Activated CD4-positive, alpha-beta T cell treated with anti-CD3 and anti-CD28 coated beads, Interleukin-2, amount 10 ng/mL, durations not matched to agents 7 days and 5 days (primary cell): ENCODE data around the gene TRIM9. TPM values are rescaled to one million over a fixed set of nuclear protein-coding genes. Genes with fewer than 3 reads are reported as not detected.

ENCODE experiments used
- CTCF ChIA-PET: fragments of 350-600 bp; sonication (Branson Sonifier 250); formaldehyde crosslinking; loops from one replicate; lab custom pipeline; 2021; ENCODE audit warnings: antibody characterized with exemption; lab: Charles Lee
- POLR2A ChIA-PET: fragments of 350-600 bp; sonication (Branson Sonifier 250); formaldehyde crosslinking; loops from one replicate; lab custom pipeline; 2021; ENCODE audit warnings: antibody characterized with exemption; lab: Charles Lee
- DNase-seq: peaks from one replicate; pipeline ENCODE4 v3.0.0-alpha.2; 2020
- H3K27ac Mint-ChIP-seq: one replicate; pipeline ENCODE4 v1.8.0; 2021; ENCODE audit warnings: mild to moderate bottlenecking, moderate library complexity, mixed read lengths
- H3K27me3 Mint-ChIP-seq: one replicate; pipeline ENCODE4 v1.8.0; 2021; ENCODE audit warnings: mixed read lengths
- H3K36me3 Mint-ChIP-seq: one replicate; pipeline ENCODE4 v1.8.0; 2021; ENCODE audit warnings: low read depth, mixed read lengths
- H3K4me1 Mint-ChIP-seq: one replicate; pipeline ENCODE4 v1.8.0; 2021; ENCODE audit warnings: mixed read lengths
- H3K4me3 Mint-ChIP-seq: one replicate; pipeline ENCODE4 v1.8.0; 2021; ENCODE audit warnings: mild to moderate bottlenecking, moderate library complexity, mixed read lengths
- H3K9me3 Mint-ChIP-seq: one replicate; pipeline ENCODE4 v1.8.0; 2021; ENCODE audit warnings: mixed read lengths
- total RNA-seq, 2 experiments: library from RNA; stranded (reverse); gene quantifications; one replicate each; pipeline ENCODE4 v1.2.3, GENCODE V29; 2021

TRIM9 gene
- total RNA-seq, 2 experiments from 2014 or later, result 0.30 to 0.44 TPM

- ChIA-PET CTCF (no interaction called here), POLR2A (no interaction called here)
- Mint-ChIP-seq H3K4me3 (no peak overlapping the region), H3K27ac (no peak overlapping the region), H3K9me3 (no peaks in the 10 kb centered on the region), H3K27me3 (peaks cover 20% of the 10 kb centered on the region), H3K36me3 (no peaks in the 10 kb centered on the region), H3K4me1 (no peaks in the 10 kb centered on the region)
- no peak for DNase-seq
These were observed 166.8 kb downstream of the TRIM9 start for GRCh38 chr14:50928002-50928635.

GRCh38 chr14:50926851-50927386 lies 168.0 kb downstream of the TRIM9 start:
- no peak for DNase-seq
- H3K4me1 Mint-ChIP-seq, result no peaks in the 10 kb centered on the region
- peaks cover 19% of the 10 kb centered on the region for H3K27me3 Mint-ChIP-seq
- POLR2A ChIA-PET, result no interaction called here
- no peak overlapping the region for H3K4me3 Mint-ChIP-seq
- no peak overlapping the region for H3K27ac Mint-ChIP-seq
- no peaks in the 10 kb centered on the region for H3K9me3 Mint-ChIP-seq
- no peaks in the 10 kb centered on the region for H3K36me3 Mint-ChIP-seq
- CTCF ChIA-PET, result no interaction called here

Other genes with a start within 250 kb of the TRIM9 start
- not detected for gene ABHD12B, start 223.1 kb downstream of the TRIM9 start, total RNA-seq
- gene PYGL, start 150.6 kb downstream of the TRIM9 start, total RNA-seq, result not detected
- gene TMX1, start 145.1 kb upstream of the TRIM9 start, total RNA-seq, result 10 to 100 TPM; 48.1 to 50.6 TPM